22Rv1 (cell line): ENCODE data around the gene ARHGEF40.

ENCODE experiments used
- ZFX ChIP-seq: fragments of 450-650 bp; IDR thresholded peaks from 2 replicates; pipeline ENCODE4 v1.6.1; 2017; ENCODE audit warnings: antibody characterized with exemption, borderline replicate concordance
- TF ChIP-seq, protein P1 (sequence below): fragments of 450-650 bp; IDR thresholded peaks from 2 replicates; pipeline ENCODE4 v1.5.1; 2017; ENCODE audit warnings: mild to moderate bottlenecking

DNA sequence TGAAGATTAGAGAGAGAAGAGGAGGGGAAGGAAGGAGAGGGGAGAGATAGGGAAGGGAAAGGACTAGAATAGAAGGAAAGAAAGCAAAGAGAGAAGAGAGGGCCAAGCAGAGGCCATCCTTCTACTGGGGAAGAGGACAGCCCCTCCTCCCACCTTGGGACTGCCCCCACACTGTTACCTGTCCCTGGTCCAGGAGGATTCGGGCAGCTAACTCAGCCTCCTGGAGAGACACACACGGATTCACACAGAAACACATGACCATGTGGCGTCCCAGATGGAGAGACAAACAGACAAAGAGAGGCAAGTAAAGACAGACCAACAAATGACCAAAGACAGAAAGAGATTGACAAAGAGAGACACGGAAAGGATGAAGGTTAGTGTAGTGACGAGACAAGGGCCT, 47.4 kb upstream of the ARHGEF40 start:
- TF ChIP-seq, protein P1, sequence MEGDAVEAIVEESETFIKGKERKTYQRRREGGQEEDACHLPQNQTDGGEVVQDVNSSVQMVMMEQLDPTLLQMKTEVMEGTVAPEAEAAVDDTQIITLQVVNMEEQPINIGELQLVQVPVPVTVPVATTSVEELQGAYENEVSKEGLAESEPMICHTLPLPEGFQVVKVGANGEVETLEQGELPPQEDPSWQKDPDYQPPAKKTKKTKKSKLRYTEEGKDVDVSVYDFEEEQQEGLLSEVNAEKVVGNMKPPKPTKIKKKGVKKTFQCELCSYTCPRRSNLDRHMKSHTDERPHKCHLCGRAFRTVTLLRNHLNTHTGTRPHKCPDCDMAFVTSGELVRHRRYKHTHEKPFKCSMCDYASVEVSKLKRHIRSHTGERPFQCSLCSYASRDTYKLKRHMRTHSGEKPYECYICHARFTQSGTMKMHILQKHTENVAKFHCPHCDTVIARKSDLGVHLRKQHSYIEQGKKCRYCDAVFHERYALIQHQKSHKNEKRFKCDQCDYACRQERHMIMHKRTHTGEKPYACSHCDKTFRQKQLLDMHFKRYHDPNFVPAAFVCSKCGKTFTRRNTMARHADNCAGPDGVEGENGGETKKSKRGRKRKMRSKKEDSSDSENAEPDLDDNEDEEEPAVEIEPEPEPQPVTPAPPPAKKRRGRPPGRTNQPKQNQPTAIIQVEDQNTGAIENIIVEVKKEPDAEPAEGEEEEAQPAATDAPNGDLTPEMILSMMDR = no peak
- TF ChIP-seq ZFX = no peak
